ENCODE measurements around the gene PAQR3. TPM values are rescaled to one million over a fixed set of nuclear protein-coding genes. Genes with fewer than 3 reads are reported as not detected.

PAQR3 gene
- total and polyA plus RNA-seq, 8 donors, result 1.7 to 33.8 (median 3.2) TPM

- TF ChIP-seq CTCF (IDR thresholded peaks at IDR 0.05), result no peak
- no peak for TF ChIP-seq POLR2AphosphoS5 (IDR thresholded peaks at IDR 0.05)
- no peak for TF ChIP-seq EP300 (IDR thresholded peaks at IDR 0.05)
- TF ChIP-seq POLR2A (IDR thresholded peaks at IDR 0.05), result no peak
- H3K4me1 ChIP-seq, result no peaks in the 10 kb centered on the region
- no peaks in the 10 kb centered on the region for H3K36me3 ChIP-seq
- WGBS, 5 donors, result 79 to 90% (median 82%) methylated on average over 1 of the region's 1 CpG
- peak overlapping the region in 1 of 5 donors; percentile 9 for H3K27ac ChIP-seq
- H3K27me3 ChIP-seq, result no peaks in the 10 kb centered on the region
- H3K9me3 ChIP-seq, result no peaks in the 10 kb centered on the region
- no peak for DNase-seq
- intact Hi-C loops (cut with DNase I; ENCODE audit: low total_unique reads), result no loop called here
- no peak overlapping the region for H3K4me3 ChIP-seq
Observed at GRCh38 chr4:78971776-78972175, 32.5 kb upstream of the PAQR3 start.

GRCh38 chr4:78971326-78971725 lies 32.1 kb upstream of the PAQR3 start:
- no peaks in the 10 kb centered on the region for H3K36me3 ChIP-seq
- no peaks in the 10 kb centered on the region for H3K4me1 ChIP-seq
- DNase-seq, result peak in 1 of 2 donors; percentile 59
- TF ChIP-seq POLR2A (IDR thresholded peaks at IDR 0.05) (no peak), EP300 (IDR thresholded peaks at IDR 0.05) (no peak), CTCF (IDR thresholded peaks at IDR 0.05) (no peak), POLR2AphosphoS5 (IDR thresholded peaks at IDR 0.05) (no peak)
- H3K27me3 ChIP-seq, result no peaks in the 10 kb centered on the region
- H3K27ac ChIP-seq, result peak overlapping the region in 1 of 5 donors; percentile 9
- WGBS, 5 donors, result 56 to 86% (median 75%) methylated on average over 1 of the region's 1 CpG
- no peak overlapping the region for H3K4me3 ChIP-seq
- intact Hi-C loops (cut with DNase I; ENCODE audit: low total_unique reads), result no loop called here
- H3K9me3 ChIP-seq, result no peaks in the 10 kb centered on the region

- TF ChIP-seq CTCF (IDR thresholded peaks at IDR 0.05) (no peak), POLR2AphosphoS5 (IDR thresholded peaks at IDR 0.05) (no peak), POLR2A (IDR thresholded peaks at IDR 0.05) (no peak), EP300 (IDR thresholded peaks at IDR 0.05) (no peak)
- no peaks in the 10 kb centered on the region for H3K4me1 ChIP-seq
- no peaks in the 10 kb centered on the region for H3K27me3 ChIP-seq
- 80 to 94% (median 85%) methylated on average over 2 of the region's 2 CpGs for WGBS, 5 donors
- no peaks in the 10 kb centered on the region for H3K9me3 ChIP-seq
- intact Hi-C loops (cut with DNase I; ENCODE audit: low total_unique reads), result no loop called here
- no peaks in the 10 kb centered on the region for H3K36me3 ChIP-seq
- no peak overlapping the region for H3K27ac ChIP-seq
- no peak for DNase-seq
- no peak overlapping the region for H3K4me3 ChIP-seq
Observed at GRCh38 chr4:78962597-78963115, 23.4 kb upstream of the PAQR3 start.

GRCh38 chr4:78960926-78961325 lies 21.7 kb upstream of the PAQR3 start:
- intact Hi-C loops (cut with DNase I; ENCODE audit: low total_unique reads), result no loop called here
- TF ChIP-seq POLR2A (IDR thresholded peaks at IDR 0.05) (no peak), EP300 (IDR thresholded peaks at IDR 0.05) (no peak)
- 71 to 87% (median 83%) methylated on average over 3 of the region's 3 CpGs for WGBS, 5 donors
- H3K27me3 ChIP-seq, result no peaks in the 10 kb centered on the region
- no peaks in the 10 kb centered on the region for H3K4me1 ChIP-seq
- H3K36me3 ChIP-seq, result no peaks in the 10 kb centered on the region
- no peak for DNase-seq
- no peak overlapping the region for H3K4me3 ChIP-seq
- H3K9me3 ChIP-seq, result no peaks in the 10 kb centered on the region
- H3K27ac ChIP-seq, result no peak overlapping the region

- Histone ChIP-seq H3K27me3 (no peaks in the 10 kb centered on the region), H3K27ac (no peak overlapping the region), H3K36me3 (no peaks in the 10 kb centered on the region), H3K9me3 (no peaks in the 10 kb centered on the region), H3K4me3 (no peak overlapping the region), H3K4me1 (no peaks in the 10 kb centered on the region)
- TF ChIP-seq POLR2A (IDR thresholded peaks at IDR 0.05), result no peak
- no peak for TF ChIP-seq CTCF (IDR thresholded peaks at IDR 0.05)
- no peak for TF ChIP-seq EP300 (IDR thresholded peaks at IDR 0.05)
- no peak for TF ChIP-seq POLR2AphosphoS5 (IDR thresholded peaks at IDR 0.05)
- intact Hi-C loops (cut with DNase I; ENCODE audit: low total_unique reads), result no loop called here
- no peak for DNase-seq
- 83 to 89% (median 87%) methylated on average over 5 of the region's 5 CpGs for WGBS, 5 donors
Observed at GRCh38 chr4:78956975-78957374, 17.7 kb upstream of the PAQR3 start.
